ENCODE data around the gene CDH12.

- TF ChIP-seq GATA2 (IDR thresholded peaks at IDR 0.05; ENCODE audit: low read depth, low read length) (no peak), GATA3 (IDR thresholded peaks at IDR 0.05; ENCODE audit: low read depth, low read length) (no peak)
Measured at GRCh38 chr5:22611327-22611726, 241.8 kb downstream of the CDH12 start.

Data from SH-SY5Y (cell line).